CD14-positive monocyte (primary cell): ENCODE results near the gene MROH8. TPM values are rescaled to one million over a fixed set of nuclear protein-coding genes. Genes with fewer than 3 reads are reported as not detected.
A peak's percentile ranks its signal among the peaks of the same experiment; 100 is the strongest.

ENCODE experiments used
- DNase-seq, 3 donors: peaks; one replicate each; pipeline ENCODE4 v3.0.0-alpha.2; 2011 to 2022
- H2AFZ ChIP-seq: 2 replicates; pipeline ENCODE4 v1.6.0; 2012; ENCODE audit warnings: mild to moderate bottlenecking, low read depth, low read length, inconsistent platforms; ENCODE audit not compliant: insufficient read depth, poor library complexity, severe bottlenecking
- H3K27ac ChIP-seq, 2 donors: 1 replicate in 1 of 2; 2 replicates in 1 of 2; pipeline ENCODE4 v1.5.1; 2012 to 2013; ENCODE audit warnings: low read length in 2 of 2, control low read depth in 1 of 2, inconsistent platforms in 1 of 2, low read depth in 1 of 2, mild to moderate bottlenecking in 1 of 2
- H3K27me3 ChIP-seq, 2 donors: one replicate each; pipeline versions ENCODE4 v1.6.0 to v1.6.1; 2011 to 2013; ENCODE audit warnings: low read length in 2 of 2; ENCODE audit not compliant: control insufficient read depth in 2 of 2, insufficient read depth in 2 of 2
- H3K36me3 ChIP-seq, 2 donors: replicated peaks in 1 of 2; 1 replicate in 1 of 2; 2 replicates in 1 of 2; pipeline versions ENCODE4 v1.5.1 to v1.6.1; 2012 to 2013; ENCODE audit warnings: low read length in 2 of 2, control low read depth in 1 of 2, inconsistent platforms in 1 of 2, mild to moderate bottlenecking in 1 of 2; ENCODE audit not compliant: insufficient read depth in 2 of 2, control insufficient read depth in 1 of 2
- H3K4me1 ChIP-seq, 2 donors: 1 replicate in 1 of 2; 2 replicates in 1 of 2; pipeline versions ENCODE4 v1.5.1 to v1.6.1; 2012 to 2013; ENCODE audit warnings: low read length in 2 of 2, control low read depth in 1 of 2, inconsistent platforms in 1 of 2, mild to moderate bottlenecking in 1 of 2, moderate library complexity in 1 of 2; ENCODE audit not compliant: insufficient read depth in 2 of 2, control insufficient read depth in 1 of 2
- H3K4me2 ChIP-seq: replicated peaks from 2 replicates; pipeline ENCODE3; 2012; ENCODE audit warnings: low read length, moderate library complexity, mild to moderate bottlenecking; ENCODE audit not compliant: poor library complexity, severe bottlenecking; ENCODE audit errors: extremely low read depth
- H3K4me3 ChIP-seq, 3 experiments: fragments of 200-600 bp in 1 of 3; sonication (generic) in 1 of 3; replicated peaks in 1 of 3; 1 replicate in 2 of 3; 2 replicates in 1 of 3; pipeline ENCODE4 v1.5.1; 2011 to 2013; ENCODE audit warnings: low read length in 3 of 3, mild to moderate bottlenecking in 3 of 3, control low read depth in 2 of 3, low read depth in 2 of 3, inconsistent platforms in 1 of 3, moderate library complexity in 1 of 3
- H3K79me2 ChIP-seq: 2 replicates; pipeline ENCODE4 v1.6.0; 2012; ENCODE audit warnings: mild to moderate bottlenecking, control low read depth, inconsistent platforms, low read length, moderate library complexity; ENCODE audit not compliant: insufficient read depth
- H3K9ac ChIP-seq: 2 replicates; pipeline ENCODE4 v1.6.0; 2017; ENCODE audit warnings: low read length, mild to moderate bottlenecking; ENCODE audit not compliant: insufficient read depth, poor library complexity, severe bottlenecking
- H3K9me3 ChIP-seq, 2 donors: replicated peaks in 1 of 2; 1 replicate in 1 of 2; 2 replicates in 1 of 2; pipeline versions ENCODE4 v1.5.1 to v1.6.1; 2012 to 2013; ENCODE audit warnings: low read length in 2 of 2, control low read depth in 1 of 2; ENCODE audit not compliant: control insufficient read depth in 1 of 2, insufficient read depth in 1 of 2
- H4K20me1 ChIP-seq: 2 replicates; pipeline ENCODE4 v1.6.0; 2012; ENCODE audit warnings: mild to moderate bottlenecking, low read length, control low read depth, moderate library complexity; ENCODE audit not compliant: insufficient read depth
- H3K27ac Mint-ChIP-seq, 7 donors: one replicate each; pipeline ENCODE4 v1.8.0; 2020; ENCODE audit warnings: mild to moderate bottlenecking in 7 of 7, mixed read lengths in 7 of 7, moderate library complexity in 6 of 7, inconsistent platforms in 2 of 7
- H3K27me3 Mint-ChIP-seq, 3 donors: one replicate each; pipeline ENCODE4 v1.8.0; 2021 to 2022; ENCODE audit warnings: low read depth in 3 of 3, mild to moderate bottlenecking in 3 of 3, mixed read lengths in 3 of 3, moderate library complexity in 3 of 3, inconsistent platforms in 1 of 3
- H3K36me3 Mint-ChIP-seq, 2 donors: one replicate each; pipeline ENCODE4 v1.8.0; 2020; ENCODE audit warnings: mixed read lengths in 2 of 2, inconsistent platforms in 1 of 2, mild to moderate bottlenecking in 1 of 2
- H3K4me1 Mint-ChIP-seq: one replicate; pipeline ENCODE4 v1.8.0; 2020; ENCODE audit warnings: mild to moderate bottlenecking, mixed read lengths
- H3K4me3 Mint-ChIP-seq, 2 donors: one replicate each; pipeline ENCODE4 v1.8.0; 2020; ENCODE audit warnings: mild to moderate bottlenecking in 2 of 2, mixed read lengths in 2 of 2, moderate library complexity in 1 of 2
- H3K9me3 Mint-ChIP-seq, 7 donors: one replicate each; pipeline ENCODE4 v1.8.0; 2020 to 2022; ENCODE audit warnings: mixed read lengths in 7 of 7, mild to moderate bottlenecking in 6 of 7, moderate library complexity in 6 of 7, inconsistent platforms in 2 of 7
- CTCF ChIP-seq: fragments of 200-600 bp; IDR thresholded peaks from one replicate; pipeline ENCODE4 v1.8.0; 2022; ENCODE audit warnings: antibody characterized with exemption, mild to moderate bottlenecking
- WGBS: methylation state at CpG from one replicate; pipeline ENCODE4 v1.1.5; 2013; ENCODE audit warnings: missing lambda C conversion rate; ENCODE audit not compliant: insufficient coverage; 5-methylcytosine and 5-hydroxymethylcytosine counted together
- intact Hi-C, 2 donors: fragments of 100-400 bp; cut with micrococcal nuclease; formaldehyde crosslinking; loops; one replicate each; pipeline versions ENCODE4 v1.15.0 to v1.15.1; 2023
- polyA plus RNA-seq, 3 donors: library from polyadenylated mRNA; depleted of rRNA in 1 of 3; unstranded in 2 of 3; stranded (reverse) in 1 of 3; fragments of 300-500 nt in 2 of 3; fragments of >200 nt in 1 of 3; fragmentation: Illumina TruSeq in 2 of 3; gene quantifications; 1 replicate in 2 of 3; 2 replicates in 1 of 3; pipeline ENCODE4 v1.2.3, GENCODE V29; 2012 to 2021

Gene MROH8
- polyA plus RNA-seq, 3 donors: 0.08 to 1.0 (median 0.52) TPM

GRCh38 chr20:37219751-37220668, 40.7 kb upstream of the MROH8 start:
- 100% methylated on average over 2 of the region's 10 CpGs for WGBS
- H3K27me3 ChIP-seq: no peaks in the 10 kb centered on the region
- intact Hi-C loops: loop anchor here in 1 of 2 donors (5.0 kb wide), 1 partner anchor 47 kb away; no protein-coding TSS in a partner anchor
- H3K36me3 Mint-ChIP-seq: peaks cover 57 to 83% of the 10 kb centered on the region in 2 donors
- H3K4me2 ChIP-seq: no peak overlapping the region
- H3K4me3 Mint-ChIP-seq: no peak overlapping the region
- DNase-seq: no peak
- no peaks in the 10 kb centered on the region for H3K9me3 ChIP-seq
- peaks cover 59 to 85% of the 10 kb centered on the region in 2 donors for H3K36me3 ChIP-seq
- no peak overlapping the region for H2AFZ ChIP-seq
- H3K27ac ChIP-seq: peak overlapping the region in 1 of 2 donors; percentile 3
- no peak overlapping the region for H3K4me3 ChIP-seq
- H3K4me1 ChIP-seq: peaks cover 13 to 16% of the 10 kb centered on the region in 2 donors
- H3K9me3 Mint-ChIP-seq: no peaks in the 10 kb centered on the region
- H3K27me3 Mint-ChIP-seq: peaks cover 0 to 2% (median 0%) of the 10 kb centered on the region in 3 donors
- no peak for TF ChIP-seq CTCF
- no peaks in the 10 kb centered on the region for H4K20me1 ChIP-seq
- H3K9ac ChIP-seq: no peak overlapping the region
- H3K79me2 ChIP-seq: peaks cover 4% of the 10 kb centered on the region
- H3K27ac Mint-ChIP-seq: peak overlapping the region in 1 of 7 donors; percentile 80
- peaks cover 14% of the 10 kb centered on the region for H3K4me1 Mint-ChIP-seq

- no peak overlapping the region for H3K4me2 ChIP-seq
- no CpG with 5 or more reads among the region's 4 CpGs for WGBS
- H2AFZ ChIP-seq: no peak overlapping the region
- peaks cover 59 to 85% of the 10 kb centered on the region in 2 donors for H3K36me3 ChIP-seq
- no peak for TF ChIP-seq CTCF
- H3K27ac ChIP-seq: no peak overlapping the region
- H4K20me1 ChIP-seq: no peaks in the 10 kb centered on the region
- peaks cover 52 to 82% of the 10 kb centered on the region in 2 donors for H3K36me3 Mint-ChIP-seq
- H3K27ac Mint-ChIP-seq: no peak overlapping the region
- peaks cover 0 to 2% (median 0%) of the 10 kb centered on the region in 3 donors for H3K27me3 Mint-ChIP-seq
- peaks cover 14% of the 10 kb centered on the region for H3K4me1 Mint-ChIP-seq
- H3K79me2 ChIP-seq: peaks cover 4% of the 10 kb centered on the region
- no peaks in the 10 kb centered on the region for H3K27me3 ChIP-seq
- H3K4me3 Mint-ChIP-seq: no peak overlapping the region
- intact Hi-C loops: no loop called here
- no peak for DNase-seq
- no peak overlapping the region for H3K9ac ChIP-seq
- H3K9me3 Mint-ChIP-seq: no peaks in the 10 kb centered on the region
- H3K4me3 ChIP-seq: no peak overlapping the region
- peaks cover 13 to 16% of the 10 kb centered on the region in 2 donors for H3K4me1 ChIP-seq
- H3K9me3 ChIP-seq: no peaks in the 10 kb centered on the region
These were observed 39.6 kb upstream of the MROH8 start for GRCh38 chr20:37218976-37219375.
